K562 (cell line): ENCODE measurements around the gene CTCF. TPM values are rescaled to one million over a fixed set of nuclear protein-coding genes. Genes with fewer than 3 reads are reported as not detected.
A peak's percentile ranks its signal among the peaks of the same experiment; 100 is the strongest.

Experiments used
- C11orf30 ChIP-seq: fragments of 450-650 bp; IDR thresholded peaks from 2 replicates; pipeline ENCODE4 v1.6.1; 2016; ENCODE audit warnings: low read depth, mild to moderate bottlenecking
- CBFA2T3 ChIP-seq: fragments of 450-650 bp; IDR thresholded peaks from 2 replicates; pipeline ENCODE4 v1.6.1; 2017
- DNMT1 ChIP-seq: fragments of 450-650 bp; IDR thresholded peaks from 2 replicates; pipeline ENCODE4 v1.6.1; 2016; ENCODE audit warnings: antibody characterized with exemption, mild to moderate bottlenecking
- EHMT2 ChIP-seq: fragments of 450-650 bp; IDR thresholded peaks from 2 replicates; pipeline ENCODE4 v1.6.1; 2018; ENCODE audit warnings: antibody characterized with exemption
- GTF2B ChIP-seq: IDR thresholded peaks from 2 replicates; pipeline ENCODE4 v1.6.1; 2011; ENCODE audit not compliant: insufficient read length; ENCODE audit errors: extremely low read depth
- KDM1A ChIP-seq, 2 experiments: fragments of 450-650 bp; IDR thresholded peaks; 2 replicates each; pipeline ENCODE4 v1.6.1; 2016; ENCODE audit warnings: mild to moderate bottlenecking in 2 of 2
- MITF ChIP-seq: IDR thresholded peaks from 2 replicates; pipeline ENCODE4 v1.6.1; 2014; ENCODE audit warnings: antibody characterized with exemption
- MTF1 ChIP-seq: fragments of 250-450 bp; sonication (Bioruptor Pico); IDR thresholded peaks from 2 replicates; pipeline ENCODE4 v1.9.0; 2021; ENCODE audit warnings: moderate library complexity, mild to moderate bottlenecking, inconsistent platforms, borderline replicate concordance
- MYC ChIP-seq, 2 experiments: fragments of 250-450 bp in 1 of 2; sonication (Bioruptor Pico) in 1 of 2; IDR thresholded peaks; 2 replicates each; pipeline versions ENCODE4 v1.5.1 to v1.6.1; 2012 to 2021; ENCODE audit warnings: low read depth in 2 of 2, borderline replicate concordance in 1 of 2, improper control_type of control experiment in 1 of 2, low read length in 1 of 2, mild to moderate bottlenecking in 1 of 2, moderate library complexity in 1 of 2
- NELFE ChIP-seq: IDR thresholded peaks from 2 replicates; pipeline ENCODE4 v1.6.1; 2011; ENCODE audit warnings: mild to moderate bottlenecking; ENCODE audit not compliant: insufficient read depth, insufficient read length
- POU5F1 ChIP-seq: fragments of 150-350 bp; IDR thresholded peaks from 2 replicates; pipeline ENCODE4 v1.6.1; 2014; ENCODE audit warnings: borderline replicate concordance, low read length, low read depth, mild to moderate bottlenecking; ENCODE audit not compliant: partially characterized antibody
- TFE3 ChIP-seq: fragments of 450-650 bp; formaldehyde crosslinking; IDR thresholded peaks from 2 replicates; pipeline ENCODE4 v1.4.0; 2020; ENCODE audit warnings: mild to moderate bottlenecking, mixed read lengths
- ZNF143 ChIP-seq: sonication (generic); formaldehyde crosslinking; IDR thresholded peaks from 2 replicates; pipeline ENCODE4 v1.9.0; 2022; ENCODE audit warnings: mild to moderate bottlenecking, missing genetic modification reagents
- ZNF444 ChIP-seq: fragments of 250-450 bp; sonication (Bioruptor Pico); IDR thresholded peaks from 2 replicates; pipeline ENCODE4 v1.4.0; 2020; ENCODE audit warnings: mild to moderate bottlenecking, moderate library complexity
- ZNF584 ChIP-seq: fragments of 200-800 bp; sonication (Bioruptor generic); IDR thresholded peaks from 2 replicates; pipeline ENCODE4 v1.6.1; 2016; ENCODE audit warnings: low read depth, mild to moderate bottlenecking, missing genetic modification characterization, missing compliant biosample characterization
- ZNF699 ChIP-seq: fragments of 250-450 bp; sonication (Bioruptor Pico); IDR thresholded peaks from 2 replicates; pipeline ENCODE4 v1.8.0; 2021; ENCODE audit warnings: mild to moderate bottlenecking, moderate library complexity; ENCODE audit not compliant: insufficient replicate concordance
- ZNF766 ChIP-seq: fragments of 200-800 bp; sonication (Bioruptor generic); conservative IDR thresholded peaks from 2 replicates; pipeline ENCODE4 v1.6.1; 2016; ENCODE audit warnings: missing genetic modification characterization, missing compliant biosample characterization
- polyA plus RNA-seq, 8 experiments: library from polyadenylated mRNA; depleted of rRNA in 4 of 8; stranded (reverse) in 5 of 8; unstranded in 3 of 8; fragments of >200 nt; fragmentation: Nextera tagmentation in 2 of 8; fragmentation: Illumina TruSeq in 1 of 8; extraction: Ambion mirVana in 2 of 8; extraction: Trizol in 1 of 8; gene quantifications; 2 replicates each; pipeline versions ENCODE4 v1.2.1 to v1.2.3, GENCODE V29; 2011 to 2014; ENCODE audit warnings: inconsistent platforms in 1 of 8, missing spikeins in 1 of 8
- total RNA-seq, 7 experiments: library from RNA; depleted of rRNA in 6 of 7; stranded (reverse); fragments of >200 nt in 6 of 7; fragmentation: Illumina TruSeq in 2 of 7; extraction: Trizol in 2 of 7; gene quantifications; 2 replicates each; pipeline versions ENCODE4 v1.2.1 to v1.2.3, GENCODE V29; 2011 to 2021; ENCODE audit warnings: low replicate concordance in 1 of 7
- TF ChIP-seq, protein P1 (sequence below): fragments of 450-650 bp; IDR thresholded peaks from 2 replicates; pipeline ENCODE4 v1.6.1; 2016; ENCODE audit warnings: borderline replicate concordance
- TF ChIP-seq, protein P2 (sequence below): fragments of 450-650 bp; formaldehyde crosslinking; IDR thresholded peaks from 2 replicates; pipeline ENCODE4 v1.4.0; 2022; ENCODE audit warnings: mild to moderate bottlenecking, moderate library complexity
- TF ChIP-seq, protein P3 (sequence below): fragments of 250-450 bp; sonication (Bioruptor Pico); IDR thresholded peaks from 2 replicates; pipeline ENCODE4 v1.4.0; 2020; ENCODE audit warnings: mild to moderate bottlenecking

The CTCF gene
- total and polyA plus RNA-seq, 9 of the 15 experiments (the other 6 are each of a cell fraction or from before 2014, with no cell fraction given): 7.8 to 49.2 (median 33.9) TPM

GRCh38 chr16:67660564-67661028 is 98.3 kb downstream of the CTCF start, which contains the start of gene PARD6A (continued):
- TF ChIP-seq ZNF143 (no peak), MYC (IDR thresholded peaks at IDR 0.05; ENCODE audit: low read depth, low read length) (peak; percentile 64; the same call in 1 of the 2 replicates), MYC (CRISPR knock-in tag; IDR thresholded peaks at IDR 0.05; ENCODE audit: borderline replicate concordance, low read depth) (no peak), ZNF584 (CRISPR knock-in tag) (no peak), KDM1A (IDR thresholded peaks at IDR 0.05) (peak in 1 of 2 experiments; percentile 24; a peak in 1 of 4 replicates), DNMT1 (peak; percentile 92; the same call in 1 of the 2 replicates), GTF2B (no peak), EHMT2 (no peak), ZNF766 (CRISPR knock-in tag) (no peak), MITF (no peak; the same call in 1 of the 2 replicates), ZNF444 (CRISPR knock-in tag) (no peak), MTF1 (CRISPR knock-in tag) (no peak), C11orf30 (peak; percentile 57), CBFA2T3 (no peak), POU5F1 (no peak), ZNF699 (no peak), NELFE (no peak), TFE3 (CRISPR knock-in tag) (no peak)
- TF ChIP-seq, protein P1, sequence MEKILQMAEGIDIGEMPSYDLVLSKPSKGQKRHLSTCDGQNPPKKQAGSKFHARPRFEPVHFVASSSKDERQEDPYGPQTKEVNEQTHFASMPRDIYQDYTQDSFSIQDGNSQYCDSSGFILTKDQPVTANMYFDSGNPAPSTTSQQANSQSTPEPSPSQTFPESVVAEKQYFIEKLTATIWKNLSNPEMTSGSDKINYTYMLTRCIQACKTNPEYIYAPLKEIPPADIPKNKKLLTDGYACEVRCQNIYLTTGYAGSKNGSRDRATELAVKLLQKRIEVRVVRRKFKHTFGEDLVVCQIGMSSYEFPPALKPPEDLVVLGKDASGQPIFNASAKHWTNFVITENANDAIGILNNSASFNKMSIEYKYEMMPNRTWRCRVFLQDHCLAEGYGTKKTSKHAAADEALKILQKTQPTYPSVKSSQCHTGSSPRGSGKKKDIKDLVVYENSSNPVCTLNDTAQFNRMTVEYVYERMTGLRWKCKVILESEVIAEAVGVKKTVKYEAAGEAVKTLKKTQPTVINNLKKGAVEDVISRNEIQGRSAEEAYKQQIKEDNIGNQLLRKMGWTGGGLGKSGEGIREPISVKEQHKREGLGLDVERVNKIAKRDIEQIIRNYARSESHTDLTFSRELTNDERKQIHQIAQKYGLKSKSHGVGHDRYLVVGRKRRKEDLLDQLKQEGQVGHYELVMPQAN: peak; percentile 85; the same call in 1 of the 2 replicates
- TF ChIP-seq, protein P2, sequence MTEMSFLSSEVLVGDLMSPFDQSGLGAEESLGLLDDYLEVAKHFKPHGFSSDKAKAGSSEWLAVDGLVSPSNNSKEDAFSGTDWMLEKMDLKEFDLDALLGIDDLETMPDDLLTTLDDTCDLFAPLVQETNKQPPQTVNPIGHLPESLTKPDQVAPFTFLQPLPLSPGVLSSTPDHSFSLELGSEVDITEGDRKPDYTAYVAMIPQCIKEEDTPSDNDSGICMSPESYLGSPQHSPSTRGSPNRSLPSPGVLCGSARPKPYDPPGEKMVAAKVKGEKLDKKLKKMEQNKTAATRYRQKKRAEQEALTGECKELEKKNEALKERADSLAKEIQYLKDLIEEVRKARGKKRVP: peak; percentile 75; the same call in 1 of the 2 replicates
- TF ChIP-seq, protein P3, sequence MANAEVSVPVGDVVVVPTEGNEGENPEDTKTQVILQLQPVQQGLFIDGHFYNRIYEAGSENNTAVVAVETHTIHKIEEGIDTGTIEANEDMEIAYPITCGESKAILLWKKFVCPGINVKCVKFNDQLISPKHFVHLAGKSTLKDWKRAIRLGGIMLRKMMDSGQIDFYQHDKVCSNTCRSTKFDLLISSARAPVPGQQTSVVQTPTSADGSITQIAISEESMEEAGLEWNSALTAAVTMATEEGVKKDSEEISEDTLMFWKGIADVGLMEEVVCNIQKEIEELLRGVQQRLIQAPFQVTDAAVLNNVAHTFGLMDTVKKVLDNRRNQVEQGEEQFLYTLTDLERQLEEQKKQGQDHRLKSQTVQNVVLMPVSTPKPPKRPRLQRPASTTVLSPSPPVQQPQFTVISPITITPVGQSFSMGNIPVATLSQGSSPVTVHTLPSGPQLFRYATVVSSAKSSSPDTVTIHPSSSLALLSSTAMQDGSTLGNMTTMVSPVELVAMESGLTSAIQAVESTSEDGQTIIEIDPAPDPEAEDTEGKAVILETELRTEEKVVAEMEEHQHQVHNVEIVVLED (CRISPR knock-in tag): peak; percentile 89
